ENCODE measurements around the gene CIZ1. TPM values are rescaled to one million over a fixed set of nuclear protein-coding genes. Genes with fewer than 3 reads are reported as not detected.

Gene CIZ1
- total and polyA plus RNA-seq, 2 of the 13 experiments (the other 11 are each of a cell fraction or from before 2014, with no cell fraction given), result 30.6 to 50.3 TPM

DNA sequence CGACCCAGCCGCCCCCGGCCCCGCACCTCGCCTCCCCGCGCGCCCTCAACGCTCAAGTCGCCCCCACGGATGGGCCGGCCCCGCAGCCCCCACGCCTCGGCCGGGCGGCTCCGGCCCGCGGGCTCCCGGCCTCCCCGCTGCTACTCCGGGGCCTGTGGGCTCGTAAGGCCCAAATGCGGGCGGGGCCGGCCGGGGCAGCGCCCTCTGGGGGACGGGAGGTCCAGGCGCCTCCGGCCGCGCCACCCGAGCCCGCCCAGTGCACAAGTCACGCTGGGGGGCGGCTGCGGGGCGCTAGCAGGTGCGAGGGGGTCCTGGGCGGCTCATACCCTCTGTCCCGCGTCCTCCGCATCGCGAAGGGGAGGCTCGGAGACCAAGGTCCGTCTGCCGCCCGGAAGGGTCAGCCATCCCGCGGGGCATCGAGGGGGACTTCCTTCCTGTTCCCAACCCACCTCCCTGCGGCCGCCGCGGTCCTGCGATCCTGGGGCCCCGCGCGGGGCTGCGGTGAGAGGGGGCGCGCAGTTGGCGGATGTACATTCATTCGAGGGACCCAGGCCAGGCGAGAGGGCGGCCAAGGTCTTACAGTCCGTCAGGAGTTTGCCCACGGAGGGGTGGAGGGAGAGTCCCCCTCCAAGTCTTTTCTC, at the start of gene CIZ1 (continued):
- TF ChIP-seq EHMT2 (IDR thresholded peaks at IDR 0.05; ENCODE audit: borderline replicate concordance, low read depth, low read length) (no peak), ZNF101 (CRISPR knock-in tag; IDR thresholded peaks at IDR 0.05; ENCODE audit: borderline replicate concordance, low read depth) (no peak), SOX13 (IDR thresholded peaks at IDR 0.05) (no peak), SOX13 (CRISPR knock-in tag; conservative IDR thresholded peaks at IDR 0.05 in 1 of 2, IDR thresholded peaks at IDR 0.05 in 1 of 2) (no peak), MATR3 (CRISPR knock-in tag; IDR thresholded peaks at IDR 0.05) (no peak), ZNF790 (CRISPR knock-in tag; IDR thresholded peaks at IDR 0.05; ENCODE audit: borderline replicate concordance) (no peak), MAZ (IDR thresholded peaks at IDR 0.05; ENCODE audit: borderline replicate concordance, low read depth, low read length) (peak; percentile 71; the same call in 1 of the 2 replicates), MAZ (CRISPR knock-in tag; IDR thresholded peaks at IDR 0.05; ENCODE audit: low read depth) (peak; percentile 84), ZNF747 (CRISPR knock-in tag; IDR thresholded peaks at IDR 0.05; ENCODE audit: borderline replicate concordance) (peak; percentile 30; the same call in 1 of the 2 replicates), MAFF (IDR thresholded peaks at IDR 0.05; ENCODE audit: low read depth, low read length) (no peak), HMGA1 (CRISPR knock-in tag; conservative IDR thresholded peaks at IDR 0.05) (no peak), ZNF83 (CRISPR knock-in tag; IDR thresholded peaks at IDR 0.05; ENCODE audit: borderline replicate concordance) (no peak), ZFP36L1 (CRISPR knock-in tag; IDR thresholded peaks at IDR 0.05) (peak; percentile 14; the same call in 1 of the 2 replicates), ZNF703 (CRISPR knock-in tag; IDR thresholded peaks at IDR 0.05; ENCODE audit: borderline replicate concordance) (peak; percentile 81), ZNF567 (CRISPR knock-in tag; IDR thresholded peaks at IDR 0.05; ENCODE audit: borderline replicate concordance) (no peak), SALL2 (CRISPR knock-in tag; IDR thresholded peaks at IDR 0.05) (peak; percentile 78; the same call in 1 of the 2 replicates), GABPA (IDR thresholded peaks at IDR 0.05; ENCODE audit: low read depth, low read length) (peak; percentile 73), GABPA (CRISPR knock-in tag; IDR thresholded peaks at IDR 0.05; ENCODE audit: low read depth) (peak; percentile 85)
- TF ChIP-seq, protein P1, sequence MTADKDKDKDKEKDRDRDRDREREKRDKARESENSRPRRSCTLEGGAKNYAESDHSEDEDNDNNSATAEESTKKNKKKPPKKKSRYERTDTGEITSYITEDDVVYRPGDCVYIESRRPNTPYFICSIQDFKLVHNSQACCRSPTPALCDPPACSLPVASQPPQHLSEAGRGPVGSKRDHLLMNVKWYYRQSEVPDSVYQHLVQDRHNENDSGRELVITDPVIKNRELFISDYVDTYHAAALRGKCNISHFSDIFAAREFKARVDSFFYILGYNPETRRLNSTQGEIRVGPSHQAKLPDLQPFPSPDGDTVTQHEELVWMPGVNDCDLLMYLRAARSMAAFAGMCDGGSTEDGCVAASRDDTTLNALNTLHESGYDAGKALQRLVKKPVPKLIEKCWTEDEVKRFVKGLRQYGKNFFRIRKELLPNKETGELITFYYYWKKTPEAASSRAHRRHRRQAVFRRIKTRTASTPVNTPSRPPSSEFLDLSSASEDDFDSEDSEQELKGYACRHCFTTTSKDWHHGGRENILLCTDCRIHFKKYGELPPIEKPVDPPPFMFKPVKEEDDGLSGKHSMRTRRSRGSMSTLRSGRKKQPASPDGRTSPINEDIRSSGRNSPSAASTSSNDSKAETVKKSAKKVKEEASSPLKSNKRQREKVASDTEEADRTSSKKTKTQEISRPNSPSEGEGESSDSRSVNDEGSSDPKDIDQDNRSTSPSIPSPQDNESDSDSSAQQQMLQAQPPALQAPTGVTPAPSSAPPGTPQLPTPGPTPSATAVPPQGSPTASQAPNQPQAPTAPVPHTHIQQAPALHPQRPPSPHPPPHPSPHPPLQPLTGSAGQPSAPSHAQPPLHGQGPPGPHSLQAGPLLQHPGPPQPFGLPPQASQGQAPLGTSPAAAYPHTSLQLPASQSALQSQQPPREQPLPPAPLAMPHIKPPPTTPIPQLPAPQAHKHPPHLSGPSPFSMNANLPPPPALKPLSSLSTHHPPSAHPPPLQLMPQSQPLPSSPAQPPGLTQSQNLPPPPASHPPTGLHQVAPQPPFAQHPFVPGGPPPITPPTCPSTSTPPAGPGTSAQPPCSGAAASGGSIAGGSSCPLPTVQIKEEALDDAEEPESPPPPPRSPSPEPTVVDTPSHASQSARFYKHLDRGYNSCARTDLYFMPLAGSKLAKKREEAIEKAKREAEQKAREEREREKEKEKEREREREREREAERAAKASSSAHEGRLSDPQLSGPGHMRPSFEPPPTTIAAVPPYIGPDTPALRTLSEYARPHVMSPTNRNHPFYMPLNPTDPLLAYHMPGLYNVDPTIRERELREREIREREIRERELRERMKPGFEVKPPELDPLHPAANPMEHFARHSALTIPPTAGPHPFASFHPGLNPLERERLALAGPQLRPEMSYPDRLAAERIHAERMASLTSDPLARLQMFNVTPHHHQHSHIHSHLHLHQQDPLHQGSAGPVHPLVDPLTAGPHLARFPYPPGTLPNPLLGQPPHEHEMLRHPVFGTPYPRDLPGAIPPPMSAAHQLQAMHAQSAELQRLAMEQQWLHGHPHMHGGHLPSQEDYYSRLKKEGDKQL (CRISPR knock-in tag; IDR thresholded peaks at IDR 0.05; ENCODE audit: low read depth), result no peak
- TF ChIP-seq, protein P2, sequence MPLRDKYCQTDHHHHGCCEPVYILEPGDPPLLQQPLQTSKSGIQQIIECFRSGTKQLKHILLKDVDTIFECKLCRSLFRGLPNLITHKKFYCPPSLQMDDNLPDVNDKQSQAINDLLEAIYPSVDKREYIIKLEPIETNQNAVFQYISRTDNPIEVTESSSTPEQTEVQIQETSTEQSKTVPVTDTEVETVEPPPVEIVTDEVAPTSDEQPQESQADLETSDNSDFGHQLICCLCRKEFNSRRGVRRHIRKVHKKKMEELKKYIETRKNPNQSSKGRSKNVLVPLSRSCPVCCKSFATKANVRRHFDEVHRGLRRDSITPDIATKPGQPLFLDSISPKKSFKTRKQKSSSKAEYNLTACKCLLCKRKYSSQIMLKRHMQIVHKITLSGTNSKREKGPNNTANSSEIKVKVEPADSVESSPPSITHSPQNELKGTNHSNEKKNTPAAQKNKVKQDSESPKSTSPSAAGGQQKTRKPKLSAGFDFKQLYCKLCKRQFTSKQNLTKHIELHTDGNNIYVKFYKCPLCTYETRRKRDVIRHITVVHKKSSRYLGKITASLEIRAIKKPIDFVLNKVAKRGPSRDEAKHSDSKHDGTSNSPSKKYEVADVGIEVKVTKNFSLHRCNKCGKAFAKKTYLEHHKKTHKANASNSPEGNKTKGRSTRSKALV (CRISPR knock-in tag; IDR thresholded peaks at IDR 0.05), result no peak; the same call in 1 of the 2 replicates
- TF ChIP-seq, protein P3, sequence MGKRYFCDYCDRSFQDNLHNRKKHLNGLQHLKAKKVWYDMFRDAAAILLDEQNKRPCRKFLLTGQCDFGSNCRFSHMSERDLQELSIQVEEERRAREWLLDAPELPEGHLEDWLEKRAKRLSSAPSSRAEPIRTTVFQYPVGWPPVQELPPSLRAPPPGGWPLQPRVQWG (CRISPR knock-in tag; IDR thresholded peaks at IDR 0.05; ENCODE audit: borderline replicate concordance, low read depth), result no peak
- TF ChIP-seq, protein P4, sequence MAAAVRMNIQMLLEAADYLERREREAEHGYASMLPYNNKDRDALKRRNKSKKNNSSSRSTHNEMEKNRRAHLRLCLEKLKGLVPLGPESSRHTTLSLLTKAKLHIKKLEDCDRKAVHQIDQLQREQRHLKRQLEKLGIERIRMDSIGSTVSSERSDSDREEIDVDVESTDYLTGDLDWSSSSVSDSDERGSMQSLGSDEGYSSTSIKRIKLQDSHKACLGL (CRISPR knock-in tag; IDR thresholded peaks at IDR 0.05), result no peak; the same call in 1 of the 2 replicates

Measured in HepG2 (cell line).